ENCODE results near the gene RABL6.
A peak's percentile ranks its signal among the peaks of the same experiment; 100 is the strongest.
"Not testable (repeated sequence)": the region's sequence is repeated elsewhere in the genome, so short reads cannot be mapped to it uniquely, and the experiment has no call there.

RABL6 gene

GRCh38 chr9:136807281-136808074 lies at the start of gene RABL6:
Gene RABL6, plus strand, starts transcription at chr9:136807948. Its CDS starts 249 bp downstream, at chr9:136808197.
- DNase-seq, result peak in 12 of 14 donors; percentile 47 to 88 (median 72)

GRCh38 chr9:136759001-136759400 lies 48.7 kb upstream of the RABL6 start:
- DNase-seq, result no peak

- no peak for DNase-seq
These were observed 48.1 kb upstream of the RABL6 start for GRCh38 chr9:136759436-136760325.

- no peak for DNase-seq
These were observed 47.3 kb upstream of the RABL6 start for GRCh38 chr9:136760424-136760823.

GRCh38 chr9:136760834-136761544 lies 46.8 kb upstream of the RABL6 start:
- peak in 5 of 14 donors; percentile 4 to 69 (median 24) for DNase-seq

- DNase-seq, result no peak
These were observed 46.2 kb upstream of the RABL6 start for GRCh38 chr9:136761545-136761981.

- no peak for DNase-seq
These were observed 45.5 kb upstream of the RABL6 start for GRCh38 chr9:136762221-136762691.

GRCh38 chr9:136762915-136763648 lies 44.7 kb upstream of the RABL6 start:
- no peak for DNase-seq

- no peak for DNase-seq
These were observed 44.1 kb upstream of the RABL6 start for GRCh38 chr9:136763649-136764035.

GRCh38 chr9:136764301-136764891 lies 43.4 kb upstream of the RABL6 start, which contains the start of gene LCN15:
Gene LCN15, minus strand, starts transcription at chr9:136764518. Its CDS starts 30 bp downstream, at chr9:136764488.
- no peak for DNase-seq

- no peak for DNase-seq
These were observed 42.7 kb upstream of the RABL6 start for GRCh38 chr9:136765041-136765440.

- not testable (repeated sequence) for DNase-seq
These were observed 41.9 kb upstream of the RABL6 start for GRCh38 chr9:136765745-136766409.

- peak in 7 of 14 donors; percentile 6 to 68 (median 25) for DNase-seq
These were observed 41.2 kb upstream of the RABL6 start for GRCh38 chr9:136766410-136767120.

- DNase-seq, result peak in 4 of 14 donors; percentile 5 to 25 (median 9)
These were observed 38.0 kb upstream of the RABL6 start for GRCh38 chr9:136769710-136770191.

- DNase-seq, result no peak
These were observed 35.8 kb upstream of the RABL6 start for GRCh38 chr9:136771907-136772415.

GRCh38 chr9:136773386-136774044 lies 34.2 kb upstream of the RABL6 start:
- DNase-seq, result peak in 1 of 14 donors; percentile 52

- DNase-seq, result no peak
These were observed 33.2 kb upstream of the RABL6 start for GRCh38 chr9:136774416-136775045.

- peak in 1 of 14 donors; percentile 46 for DNase-seq
These were observed 32.6 kb upstream of the RABL6 start for GRCh38 chr9:136775191-136775590.
